Parathyroid adenoma (tissue), 2 donors: ENCODE results near the gene B9D2.
A peak's percentile ranks its signal among the peaks of the same experiment; 100 is the strongest.

Source experiments
- H2AFZ ChIP-seq: fragments of 300-600 bp; sonication (generic); one replicate; pipeline ENCODE4 v1.7.0; 2017; ENCODE audit warnings: antibody characterized with exemption, mild to moderate bottlenecking
- H3K27ac ChIP-seq: fragments of 300-600 bp; sonication (generic); one replicate; pipeline ENCODE4 v1.7.0; 2017
- H3K27me3 ChIP-seq: fragments of 300-600 bp; sonication (generic); one replicate; pipeline ENCODE4 v1.7.0; 2017; ENCODE audit warnings: low read length; ENCODE audit not compliant: control insufficient read depth, insufficient read depth
- H3K36me3 ChIP-seq: fragments of 300-600 bp; sonication (generic); one replicate; pipeline ENCODE4 v1.7.0; 2017; ENCODE audit warnings: low read length; ENCODE audit not compliant: control insufficient read depth, insufficient read depth
- H3K4me1 ChIP-seq: fragments of 300-600 bp; sonication (generic); one replicate; pipeline ENCODE4 v1.7.0; 2017; ENCODE audit warnings: control low read depth
- H3K4me2 ChIP-seq: fragments of 300-600 bp; sonication (generic); one replicate; pipeline ENCODE4 v1.7.0; 2017; ENCODE audit warnings: low read length
- H3K4me3 ChIP-seq: fragments of 300-600 bp; sonication (generic); one replicate; pipeline ENCODE4 v1.7.0; 2017; ENCODE audit warnings: low read depth, low read length
- H3K79me2 ChIP-seq: fragments of 300-600 bp; sonication (generic); one replicate; pipeline ENCODE4 v1.7.0; 2017; ENCODE audit warnings: control low read depth
- H3K9ac ChIP-seq: fragments of 300-600 bp; sonication (generic); one replicate; pipeline ENCODE4 v1.7.0; 2017; ENCODE audit warnings: mild to moderate bottlenecking
- H3K9me3 ChIP-seq: fragments of 300-600 bp; sonication (generic); one replicate; pipeline ENCODE4 v1.7.0; 2017; ENCODE audit warnings: low read length; ENCODE audit not compliant: control insufficient read depth
- CTCF ChIP-seq: fragments of 300-600 bp; sonication (generic); IDR thresholded peaks from one replicate; pipeline ENCODE4 v1.7.0; 2017; ENCODE audit warnings: antibody characterized with exemption, mild to moderate bottlenecking
- donor health status: primary hyperparathyroidism.

B9D2 gene

GRCh38 chr19:41339936-41340335 is 24.0 kb downstream of the B9D2 start:
- H3K36me3 ChIP-seq, result no peaks in the 10 kb centered on the region
- no peak overlapping the region for H3K9ac ChIP-seq
- no peak overlapping the region for H3K4me3 ChIP-seq
- H3K4me2 ChIP-seq, result no peak overlapping the region
- no peak overlapping the region for H3K27ac ChIP-seq
- no peaks in the 10 kb centered on the region for H3K27me3 ChIP-seq
- no peaks in the 10 kb centered on the region for H3K79me2 ChIP-seq
- H3K9me3 ChIP-seq, result no peaks in the 10 kb centered on the region
- H3K4me1 ChIP-seq, result no peaks in the 10 kb centered on the region
- TF ChIP-seq CTCF, result no peak
- no peak overlapping the region for H2AFZ ChIP-seq

- no peak for TF ChIP-seq CTCF
- no peak overlapping the region for H3K27ac ChIP-seq
- no peaks in the 10 kb centered on the region for H3K36me3 ChIP-seq
- no peaks in the 10 kb centered on the region for H3K79me2 ChIP-seq
- H3K9me3 ChIP-seq, result no peaks in the 10 kb centered on the region
- no peaks in the 10 kb centered on the region for H3K4me1 ChIP-seq
- no peaks in the 10 kb centered on the region for H3K27me3 ChIP-seq
- H2AFZ ChIP-seq, result no peak overlapping the region
- H3K9ac ChIP-seq, result no peak overlapping the region
- no peak overlapping the region for H3K4me3 ChIP-seq
- H3K4me2 ChIP-seq, result no peak overlapping the region
Measured at GRCh38 chr19:41335467-41335866, 28.5 kb downstream of the B9D2 start.

- H3K4me1 ChIP-seq, result no peaks in the 10 kb centered on the region
- peak overlapping the region; percentile 6 for H3K27ac ChIP-seq
- no peak for TF ChIP-seq CTCF
- H3K4me3 ChIP-seq, result no peak overlapping the region
- H3K27me3 ChIP-seq, result no peaks in the 10 kb centered on the region
- H3K36me3 ChIP-seq, result no peaks in the 10 kb centered on the region
- H3K9ac ChIP-seq, result no peak overlapping the region
- H3K79me2 ChIP-seq, result no peaks in the 10 kb centered on the region
- H3K9me3 ChIP-seq, result no peaks in the 10 kb centered on the region
- H2AFZ ChIP-seq, result no peak overlapping the region
- no peak overlapping the region for H3K4me2 ChIP-seq
Measured at GRCh38 chr19:41334793-41335192, 29.2 kb downstream of the B9D2 start.

GRCh38 chr19:41332468-41332867 is 31.5 kb downstream of the B9D2 start:
- H3K9ac ChIP-seq, result no peak overlapping the region
- H3K9me3 ChIP-seq, result no peaks in the 10 kb centered on the region
- no peak overlapping the region for H3K27ac ChIP-seq
- H3K79me2 ChIP-seq, result no peaks in the 10 kb centered on the region
- H3K27me3 ChIP-seq, result no peaks in the 10 kb centered on the region
- peaks cover 1% of the 10 kb centered on the region for H3K4me1 ChIP-seq
- H3K4me2 ChIP-seq, result no peak overlapping the region
- H3K36me3 ChIP-seq, result no peaks in the 10 kb centered on the region
- TF ChIP-seq CTCF, result no peak
- H2AFZ ChIP-seq, result no peak overlapping the region
- H3K4me3 ChIP-seq, result no peak overlapping the region

GRCh38 chr19:41332000-41332399 is 31.9 kb downstream of the B9D2 start:
- H3K9me3 ChIP-seq, result no peaks in the 10 kb centered on the region
- no peak overlapping the region for H3K9ac ChIP-seq
- TF ChIP-seq CTCF, result no peak
- no peak overlapping the region for H3K4me3 ChIP-seq
- H3K79me2 ChIP-seq, result no peaks in the 10 kb centered on the region
- peaks cover 6% of the 10 kb centered on the region for H3K4me1 ChIP-seq
- H3K36me3 ChIP-seq, result no peaks in the 10 kb centered on the region
- H2AFZ ChIP-seq, result no peak overlapping the region
- H3K27me3 ChIP-seq, result no peaks in the 10 kb centered on the region
- no peak overlapping the region for H3K4me2 ChIP-seq
- H3K27ac ChIP-seq, result no peak overlapping the region
